ENCODE measurements around the gene TESPA1.

- no peak for TF ChIP-seq POLR2AphosphoS5 (IDR thresholded peaks at IDR 0.05; ENCODE audit: low read depth, low read length)
- no peak for TF ChIP-seq POLR2A (IDR thresholded peaks at IDR 0.05; ENCODE audit: low read depth, low read length)
- TF ChIP-seq TAF1 (IDR thresholded peaks at IDR 0.05; ENCODE audit: borderline replicate concordance, low read depth, low read length): no peak
Measured at GRCh38 chr12:54932038-54932437, 52.5 kb downstream of the TESPA1 start.
